Measurements from ENCODE around the gene HDAC8.
"Not testable (repeated sequence)": the region's sequence is repeated elsewhere in the genome, so short reads cannot be mapped to it uniquely, and the experiment has no call there.

Gene HDAC8

GRCh38 chrX:72604112-72604511 is 31.5 kb upstream of the HDAC8 start:
- no peak for TF ChIP-seq CTCF (IDR thresholded peaks at IDR 0.05; ENCODE audit: low read length, missing control alignments)
- no peak overlapping the region for H3K4me3 ChIP-seq (replicated peaks; ENCODE audit: low read depth, low read length)
- DNase-seq (ENCODE audit: low read depth) = no peak

DNA sequence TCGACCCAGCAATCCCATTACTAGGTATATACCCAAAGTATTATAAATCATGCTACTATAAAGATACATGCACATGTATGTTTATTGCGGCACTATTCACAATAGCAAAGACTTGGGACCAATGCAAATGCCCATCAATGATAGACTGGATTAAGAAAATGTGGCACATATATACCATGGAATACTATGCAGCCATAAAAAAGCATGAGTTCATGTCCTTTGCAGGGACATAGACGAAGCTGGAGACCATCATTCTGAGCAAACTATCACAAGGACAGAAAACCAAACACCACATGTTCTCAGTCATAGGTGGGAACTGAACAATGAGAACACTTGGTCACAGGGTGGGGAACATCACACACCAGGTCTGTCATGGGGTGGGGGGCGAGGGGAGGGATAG is 18.4 kb upstream of the HDAC8 start:
- DNase-seq (ENCODE audit: low read depth); H3K4me3 ChIP-seq (replicated peaks; ENCODE audit: low read depth, low read length): not testable (repeated sequence)

GRCh38 chrX:72584163-72584562 is 11.5 kb upstream of the HDAC8 start:
- no peak for DNase-seq (ENCODE audit: low read depth)
- H3K4me3 ChIP-seq (replicated peaks; ENCODE audit: low read depth, low read length) = no peak overlapping the region
- TF ChIP-seq CTCF (IDR thresholded peaks at IDR 0.05; ENCODE audit: low read length, missing control alignments) = no peak

DNA sequence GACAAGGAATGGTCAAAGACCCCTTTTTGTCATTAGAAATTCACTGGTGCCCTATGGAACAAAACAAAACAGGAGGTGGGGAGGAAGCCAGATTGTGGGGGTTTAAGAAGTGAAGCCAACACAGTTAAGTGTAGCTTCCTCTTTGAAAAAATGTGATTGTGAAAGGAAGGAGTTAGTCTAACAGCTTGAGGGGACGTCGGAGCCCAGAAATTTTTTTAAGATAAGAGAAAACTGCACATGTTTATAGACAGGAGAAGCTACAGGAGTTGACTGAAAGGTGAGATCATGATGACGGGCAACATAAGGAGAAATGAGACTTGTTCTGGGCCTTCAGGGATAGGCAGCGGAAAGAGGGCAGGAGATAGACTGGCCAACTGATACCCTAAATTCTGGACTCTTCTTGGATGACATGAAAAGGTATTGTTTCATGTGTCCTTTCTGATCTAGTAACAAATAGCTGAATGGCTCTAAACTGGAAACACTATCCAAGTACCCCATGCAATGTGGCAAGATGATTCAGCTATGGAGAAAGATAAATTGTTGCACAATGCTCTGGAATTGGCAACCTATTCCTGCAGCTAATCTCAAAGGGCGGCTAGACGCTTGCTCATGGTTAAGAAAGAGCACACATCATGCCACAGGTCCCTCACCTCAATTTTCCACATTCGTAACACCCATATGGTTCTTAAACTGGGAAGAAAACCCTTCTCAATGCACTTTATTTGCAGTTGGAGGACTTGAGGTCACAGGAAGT is 3.7 kb upstream of the HDAC8 start:
- peak; percentile 87 for DNase-seq (ENCODE audit: low read depth)
- H3K4me3 ChIP-seq (replicated peaks; ENCODE audit: low read depth, low read length) = no peak overlapping the region
- no peak for TF ChIP-seq CTCF (IDR thresholded peaks at IDR 0.05; ENCODE audit: low read length, missing control alignments)

- H3K4me3 ChIP-seq (replicated peaks; ENCODE audit: low read depth, low read length) = peak overlapping the region; percentile 79
- no peak for TF ChIP-seq CTCF (IDR thresholded peaks at IDR 0.05; ENCODE audit: low read length, missing control alignments)
- no peak for DNase-seq (ENCODE audit: low read depth)
Observed at GRCh38 chrX:72573158-72573511, 492 bp upstream of the HDAC8 start.

DNA sequence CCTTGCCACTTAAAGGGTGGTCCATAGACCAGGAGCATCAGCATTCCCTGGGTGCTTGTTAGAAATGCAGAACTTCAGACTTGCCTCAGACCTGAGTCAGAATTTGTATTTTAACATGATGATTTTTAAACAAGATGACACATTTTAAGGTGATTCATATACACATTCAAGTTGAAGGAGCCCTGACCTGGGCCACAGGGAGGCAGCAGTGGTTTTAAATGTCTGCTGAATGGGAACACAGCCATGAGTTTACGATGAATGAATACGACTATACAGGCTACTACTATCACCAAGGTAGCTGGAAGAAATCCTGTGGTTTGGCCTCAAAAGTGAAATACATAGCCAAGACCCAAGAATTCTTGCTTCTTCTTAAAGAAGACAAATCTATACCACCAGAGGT is 2.9 kb downstream of the HDAC8 start:
- no peak overlapping the region for H3K4me3 ChIP-seq (replicated peaks; ENCODE audit: low read depth, low read length)
- TF ChIP-seq CTCF (IDR thresholded peaks at IDR 0.05; ENCODE audit: low read length, missing control alignments) = peak; percentile 32
- DNase-seq (ENCODE audit: low read depth) = peak; percentile 79

GRCh38 chrX:72568406-72569092 is 4.1 kb downstream of the HDAC8 start:
- DNase-seq (ENCODE audit: low read depth) = peak; percentile 62
- no peak overlapping the region for H3K4me3 ChIP-seq (replicated peaks; ENCODE audit: low read depth, low read length)
- TF ChIP-seq CTCF (IDR thresholded peaks at IDR 0.05; ENCODE audit: low read length, missing control alignments) = no peak

Measured in fibroblast of pulmonary artery (primary cell).